ENCODE measurements around the gene GALNT10. TPM values are rescaled to one million over a fixed set of nuclear protein-coding genes. Genes with fewer than 3 reads are reported as not detected.
A peak's percentile ranks its signal among the peaks of the same experiment; 100 is the strongest.

Gene GALNT10
- polyA plus RNA-seq, 1 experiment, result 93.1 TPM

- Histone ChIP-seq H3K27ac (ENCODE audit: low read depth, low read length) (no peak overlapping the region), H3K4me3 (ENCODE audit: low read depth, low read length) (peak overlapping the region; percentile 45), H3K27me3 (ENCODE audit: control insufficient read depth, insufficient read depth, low read length) (no peaks in the 10 kb centered on the region), H3K9me3 (ENCODE audit: control insufficient read depth, insufficient read depth, low read length) (no peaks in the 10 kb centered on the region)
- ChIA-PET CTCF (interaction anchor here (0.6 to 6.1 kb wide), 64 partner anchors 8 to 431 kb away, joined by 3 to 98 read pairs (median 4); partner anchors contain the start of genes FAM114A2, GALNT10 and MFAP3), POLR2A (interaction anchor here (1.2 to 1.3 kb wide), 3 partner anchors 37 to 333 kb away, joined by 5 to 10 read pairs (median 6); partner anchors contain the start of gene GALNT10)
- TF ChIP-seq CTCF (IDR thresholded peaks at IDR 0.05; ENCODE audit: low read depth, low read length), result peak; percentile 88
- DNase-seq (ENCODE audit: low read depth, low spot score), result peak; percentile 43
These were observed 214.7 kb downstream of the GALNT10 start for GRCh38 chr5:154405078-154405792.

GRCh38 chr5:154406231-154406630 is 215.7 kb downstream of the GALNT10 start:
- Histone ChIP-seq H3K4me3 (ENCODE audit: low read depth, low read length) (no peak overlapping the region), H3K9me3 (ENCODE audit: control insufficient read depth, insufficient read depth, low read length) (no peaks in the 10 kb centered on the region), H3K27me3 (ENCODE audit: control insufficient read depth, insufficient read depth, low read length) (no peaks in the 10 kb centered on the region), H3K27ac (ENCODE audit: low read depth, low read length) (no peak overlapping the region)
- DNase-seq (ENCODE audit: low read depth, low spot score), result no peak
- ChIA-PET CTCF (interaction anchor here (0.6 to 6.1 kb wide), 20 partner anchors 9 to 367 kb away, joined by 3 to 98 read pairs (median 6); partner anchors contain the start of genes FAM114A2, GALNT10 and MFAP3), POLR2A (no interaction called here)
- no peak for TF ChIP-seq CTCF (IDR thresholded peaks at IDR 0.05; ENCODE audit: low read depth, low read length)

- no peak overlapping the region for H3K4me3 ChIP-seq (ENCODE audit: low read depth, low read length)
- H3K27ac ChIP-seq (ENCODE audit: low read depth, low read length), result no peak overlapping the region
- no peak for TF ChIP-seq CTCF (IDR thresholded peaks at IDR 0.05; ENCODE audit: low read depth, low read length)
- no peaks in the 10 kb centered on the region for H3K27me3 ChIP-seq (ENCODE audit: control insufficient read depth, insufficient read depth, low read length)
- POLR2A ChIA-PET, result interaction anchor here (1.5 kb wide), 1 partner anchor 215 kb away, joined by 3 read pairs; no protein-coding TSS in a partner anchor
- no peaks in the 10 kb centered on the region for H3K9me3 ChIP-seq (ENCODE audit: control insufficient read depth, insufficient read depth, low read length)
- CTCF ChIA-PET, result interaction anchor here (0.6 to 6.1 kb wide), 9 partner anchors 11 to 334 kb away, joined by 3 to 97 read pairs (median 4); no protein-coding TSS in a partner anchor
- DNase-seq (ENCODE audit: low read depth, low spot score), result no peak
These were observed 216.3 kb downstream of the GALNT10 start for GRCh38 chr5:154406826-154407225.

- CTCF ChIA-PET, result interaction anchor here (1.8 to 6.1 kb wide), 2 partner anchors 211 to 336 kb away, joined by 7 to 97 read pairs; no protein-coding TSS in a partner anchor
- DNase-seq (ENCODE audit: low read depth, low spot score), result no peak
These were observed 218.3 kb downstream of the GALNT10 start for GRCh38 chr5:154408811-154409210.

More at GRCh38 chr5:154408811-154409210, 218.3 kb downstream of the GALNT10 start:
- Histone ChIP-seq H3K4me3 (ENCODE audit: low read depth, low read length) (no peak overlapping the region), H3K27me3 (ENCODE audit: control insufficient read depth, insufficient read depth, low read length) (no peaks in the 10 kb centered on the region), H3K9me3 (ENCODE audit: control insufficient read depth, insufficient read depth, low read length) (no peaks in the 10 kb centered on the region), H3K27ac (ENCODE audit: low read depth, low read length) (peak overlapping the region; percentile 21)
- POLR2A ChIA-PET, result no interaction called here
- no peak for TF ChIP-seq CTCF (IDR thresholded peaks at IDR 0.05; ENCODE audit: low read depth, low read length)
